OCI-LY3 (cell line): ENCODE results near the gene GLYR1.

Experiments
- H2AFZ ChIP-seq: fragments of 200-600, 300-600 bp; shearing (Covaris generic); 2 replicates; pipeline ENCODE4 v1.6.0; 2014; ENCODE audit warnings: antibody characterized with exemption, low read depth, low read length
- H3K27ac ChIP-seq: fragments of 200-600, 300-600 bp; sonication (generic); 2 replicates; pipeline ENCODE4 v1.5.1; 2014; ENCODE audit warnings: mild to moderate bottlenecking, low read length, moderate library complexity, mixed read lengths
- H3K27me3 ChIP-seq: fragments of 200-600, 300-600 bp; sonication (generic); 2 replicates; pipeline ENCODE4 v1.6.1; 2014; ENCODE audit warnings: low read depth, low read length, mixed read lengths
- H3K36me3 ChIP-seq: fragments of 200-600, 300-600 bp; sonication (generic); replicated peaks from 2 replicates; pipeline ENCODE3; 2014; ENCODE audit warnings: low read depth, low read length, mixed read lengths
- H3K4me1 ChIP-seq: fragments of 300-600, 200-600 bp; sonication (generic); 2 replicates; pipeline ENCODE4 v1.6.1; 2014; ENCODE audit warnings: low read length, mixed read lengths
- H3K4me2 ChIP-seq: fragments of 200-600, 300-600 bp; sonication (generic); 2 replicates; pipeline ENCODE4 v1.6.1; 2014; ENCODE audit warnings: low read length, mixed read lengths
- H3K4me3 ChIP-seq: fragments of 300-600, 200-600 bp; sonication (generic); 2 replicates; pipeline ENCODE4 v1.5.1; 2014; ENCODE audit warnings: antibody characterized with exemption, mild to moderate bottlenecking, low read length, moderate library complexity
- H3K79me2 ChIP-seq: fragments of 300-600, 200-600 bp; shearing (Covaris generic); 2 replicates; pipeline ENCODE4 v1.6.1; 2014; ENCODE audit warnings: mild to moderate bottlenecking, low read length, mixed read lengths
- H3K9ac ChIP-seq: fragments of 300-600, 200-600 bp; shearing (Covaris generic); 2 replicates; pipeline ENCODE4 v1.6.0; 2014; ENCODE audit warnings: mild to moderate bottlenecking, low read length, moderate library complexity
- H3K9me3 ChIP-seq: fragments of 200-600, 300-600 bp; shearing (Covaris generic); 2 replicates; pipeline ENCODE4 v1.6.1; 2014; ENCODE audit warnings: low read length, mixed read lengths; ENCODE audit not compliant: insufficient read depth
- H4K20me1 ChIP-seq: fragments of 200-600, 300-600 bp; sonication (generic); 2 replicates; pipeline ENCODE4 v1.6.1; 2016; ENCODE audit warnings: low read length, mixed read lengths; ENCODE audit not compliant: insufficient read depth
- CTCF ChIP-seq: fragments of 200-600, 300-600 bp; sonication (generic); IDR thresholded peaks from 2 replicates; pipeline ENCODE4 v1.5.1; 2014; ENCODE audit warnings: antibody characterized with exemption, low read length, low read depth
- EZH2phosphoT487 ChIP-seq: fragments of 200-600 bp; shearing (Covaris generic); IDR thresholded peaks from 2 replicates; pipeline ENCODE4 v1.6.1; 2018; ENCODE audit warnings: antibody characterized with exemption, mixed run types, low read depth

Gene GLYR1

GRCh38 chr16:4805231-4805630 lies 41.9 kb downstream of the GLYR1 start:
- no peak overlapping the region for H3K4me2 ChIP-seq
- H4K20me1 ChIP-seq: no peaks in the 10 kb centered on the region

GRCh38 chr16:4803898-4804762 lies 43.0 kb downstream of the GLYR1 start:
- H2AFZ ChIP-seq: no peak overlapping the region
- H3K36me3 ChIP-seq: peaks cover 12% of the 10 kb centered on the region
- no peaks in the 10 kb centered on the region for H3K9me3 ChIP-seq
- H3K27me3 ChIP-seq: no peaks in the 10 kb centered on the region
- H3K79me2 ChIP-seq: no peaks in the 10 kb centered on the region
- H3K27ac ChIP-seq: peak overlapping the region; percentile 79
- TF ChIP-seq EZH2phosphoT487 (no peak), CTCF (no peak)
- H3K4me3 ChIP-seq: no peak overlapping the region
- H4K20me1 ChIP-seq: no peaks in the 10 kb centered on the region
- H3K9ac ChIP-seq: no peak overlapping the region
- H3K4me1 ChIP-seq: peaks cover 17% of the 10 kb centered on the region
- H3K4me2 ChIP-seq: peak overlapping the region; percentile 67

More at GRCh38 chr16:4805231-4805630, 41.9 kb downstream of the GLYR1 start:
- no peak for TF ChIP-seq CTCF
- no peak for TF ChIP-seq EZH2phosphoT487
- Histone ChIP-seq H3K36me3 (peaks cover 12% of the 10 kb centered on the region), H2AFZ (no peak overlapping the region), H3K79me2 (no peaks in the 10 kb centered on the region), H3K9ac (no peak overlapping the region), H3K4me3 (no peak overlapping the region), H3K27me3 (no peaks in the 10 kb centered on the region), H3K27ac (no peak overlapping the region), H3K4me1 (peaks cover 17% of the 10 kb centered on the region), H3K9me3 (no peaks in the 10 kb centered on the region)

DNA sequence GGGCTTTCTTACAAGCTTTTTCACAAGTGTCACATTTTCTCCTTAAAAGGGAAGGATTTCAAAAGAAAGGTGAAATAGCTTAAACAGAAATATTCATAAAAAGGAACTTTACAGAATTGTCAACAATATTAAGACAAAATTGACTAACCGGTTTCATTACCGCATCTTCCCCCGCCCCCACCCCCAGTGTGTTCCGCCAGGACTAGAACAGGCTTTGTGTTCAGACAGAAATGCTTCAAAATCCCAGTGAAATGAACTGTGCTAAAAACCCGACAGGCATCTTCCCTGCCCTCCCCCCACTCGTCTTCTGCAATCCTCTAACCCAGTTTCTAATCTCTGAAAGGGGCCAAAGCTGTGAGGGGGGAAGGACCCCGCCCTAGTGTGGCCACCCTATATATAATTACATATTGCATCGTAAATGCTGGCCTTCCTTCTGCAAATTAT lies 43.7 kb downstream of the GLYR1 start:
- no peaks in the 10 kb centered on the region for H4K20me1 ChIP-seq
- H3K9me3 ChIP-seq: no peaks in the 10 kb centered on the region
- no peaks in the 10 kb centered on the region for H3K79me2 ChIP-seq
- no peaks in the 10 kb centered on the region for H3K27me3 ChIP-seq
- peak overlapping the region; percentile 79 for H3K27ac ChIP-seq
- peaks cover 17% of the 10 kb centered on the region for H3K4me1 ChIP-seq
- H3K36me3 ChIP-seq: peaks cover 8% of the 10 kb centered on the region
- H3K4me3 ChIP-seq: peak overlapping the region; percentile 85
- no peak for TF ChIP-seq CTCF
- no peak for TF ChIP-seq EZH2phosphoT487
- H2AFZ ChIP-seq: no peak overlapping the region
- peak overlapping the region; percentile 67 for H3K4me2 ChIP-seq
- peak overlapping the region; percentile 58 for H3K9ac ChIP-seq

DNA sequence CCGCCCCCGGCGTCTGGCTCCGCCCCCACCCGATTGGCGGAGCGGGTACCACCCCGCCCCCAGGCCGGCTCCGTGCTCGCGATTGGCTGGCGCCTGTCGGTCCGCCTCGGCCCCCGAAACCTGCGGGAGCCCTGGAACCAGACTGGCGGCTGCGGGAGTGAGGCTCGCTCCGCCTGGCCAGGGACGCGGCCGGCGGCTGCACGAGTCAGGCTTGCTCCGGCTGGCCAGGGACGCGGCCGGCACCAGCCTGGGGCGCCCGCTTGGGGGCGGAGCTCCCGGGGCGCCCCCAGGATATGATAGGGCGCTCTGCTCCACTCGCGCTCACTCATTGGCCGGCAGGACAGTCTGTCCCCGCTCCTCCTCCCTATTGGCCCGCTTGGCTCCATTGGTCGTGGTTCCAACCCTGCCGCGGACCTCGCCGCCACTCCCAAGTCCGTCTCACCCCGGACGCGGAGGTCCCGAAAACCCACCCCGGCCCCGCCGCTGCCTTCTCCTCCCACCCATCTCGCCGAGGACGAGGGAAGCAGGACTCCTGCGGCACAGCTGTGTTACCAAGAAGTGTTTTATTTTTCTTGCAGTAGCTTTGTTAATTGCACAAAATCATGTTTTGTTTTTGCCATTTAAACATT lies 44.3 kb downstream of the GLYR1 start:
- no peaks in the 10 kb centered on the region for H3K9me3 ChIP-seq
- H3K36me3 ChIP-seq: peaks cover 8% of the 10 kb centered on the region
- H3K79me2 ChIP-seq: no peaks in the 10 kb centered on the region
- H3K4me2 ChIP-seq: peak overlapping the region; percentile 96
- peak overlapping the region; percentile 79 for H3K27ac ChIP-seq
- peak overlapping the region; percentile 58 for H3K9ac ChIP-seq
- TF ChIP-seq CTCF (no peak), EZH2phosphoT487 (no peak)
- H3K27me3 ChIP-seq: no peaks in the 10 kb centered on the region
- peaks cover 17% of the 10 kb centered on the region for H3K4me1 ChIP-seq
- no peaks in the 10 kb centered on the region for H4K20me1 ChIP-seq
- peak overlapping the region; percentile 85 for H3K4me3 ChIP-seq
- peak overlapping the region; percentile 53; the same call in 1 of the 2 replicates for H2AFZ ChIP-seq
